GM15510 (cell line): ENCODE data around the gene ECPAS.

Source experiments
- POLR2A ChIP-seq: IDR thresholded peaks from 3 replicates; pipeline ENCODE4 v1.6.1; 2011; ENCODE audit warnings: borderline replicate concordance; ENCODE audit not compliant: insufficient read length; ENCODE audit errors: extremely low read depth

The ECPAS gene

GRCh38 chr9:111443454-111443853, 40.7 kb downstream of the ECPAS start:
- TF ChIP-seq POLR2A = no peak

GRCh38 chr9:111442360-111443027, 41.7 kb downstream of the ECPAS start:
- TF ChIP-seq POLR2A = no peak

- no peak for TF ChIP-seq POLR2A
These were observed 44.0 kb downstream of the ECPAS start for GRCh38 chr9:111440226-111440625.

GRCh38 chr9:111438541-111439235, 45.5 kb downstream of the ECPAS start:
- TF ChIP-seq POLR2A = no peak

- TF ChIP-seq POLR2A = no peak
These were observed 47.6 kb downstream of the ECPAS start for GRCh38 chr9:111436571-111436970.

GRCh38 chr9:111433082-111433481, 51.1 kb downstream of the ECPAS start:
- no peak for TF ChIP-seq POLR2A

- no peak for TF ChIP-seq POLR2A
These were observed 52.5 kb downstream of the ECPAS start for GRCh38 chr9:111431684-111432083.

GRCh38 chr9:111429175-111429574, 55.0 kb downstream of the ECPAS start:
- TF ChIP-seq POLR2A = no peak

- TF ChIP-seq POLR2A = no peak
These were observed 57.0 kb downstream of the ECPAS start for GRCh38 chr9:111427186-111427585.

GRCh38 chr9:111423389-111423788, 60.8 kb downstream of the ECPAS start:
- TF ChIP-seq POLR2A = no peak

GRCh38 chr9:111414406-111414805, 69.8 kb downstream of the ECPAS start:
- TF ChIP-seq POLR2A = no peak

GRCh38 chr9:111413996-111414395, 70.2 kb downstream of the ECPAS start:
- TF ChIP-seq POLR2A = no peak

GRCh38 chr9:111412280-111412679, 71.9 kb downstream of the ECPAS start:
- TF ChIP-seq POLR2A = no peak

GRCh38 chr9:111411266-111411665, 72.9 kb downstream of the ECPAS start:
- no peak for TF ChIP-seq POLR2A

- no peak for TF ChIP-seq POLR2A
These were observed 76.4 kb downstream of the ECPAS start for GRCh38 chr9:111407813-111408212.

- TF ChIP-seq POLR2A = no peak
These were observed 78.5 kb downstream of the ECPAS start for GRCh38 chr9:111405701-111406100.
